GM19324 (cell line): ENCODE data around the gene MORN1.

Experiments
- ATAC-seq: cut with Tn5 transposase; IDR thresholded peaks from one replicate; pipeline ENCODE4 v1.9.1; 2021; ENCODE audit warnings: mild to moderate bottlenecking, moderate library complexity; ENCODE audit not compliant: unreplicated experiment, low FRiP score

The MORN1 gene

GRCh38 chr1:2324553-2325366 lies 66.6 kb downstream of the MORN1 start:
- no peak for ATAC-seq

- ATAC-seq, result no peak
Observed at GRCh38 chr1:2323451-2323974, 67.8 kb downstream of the MORN1 start.

GRCh38 chr1:2322581-2323211 lies 68.7 kb downstream of the MORN1 start:
- no peak for ATAC-seq

DNA sequence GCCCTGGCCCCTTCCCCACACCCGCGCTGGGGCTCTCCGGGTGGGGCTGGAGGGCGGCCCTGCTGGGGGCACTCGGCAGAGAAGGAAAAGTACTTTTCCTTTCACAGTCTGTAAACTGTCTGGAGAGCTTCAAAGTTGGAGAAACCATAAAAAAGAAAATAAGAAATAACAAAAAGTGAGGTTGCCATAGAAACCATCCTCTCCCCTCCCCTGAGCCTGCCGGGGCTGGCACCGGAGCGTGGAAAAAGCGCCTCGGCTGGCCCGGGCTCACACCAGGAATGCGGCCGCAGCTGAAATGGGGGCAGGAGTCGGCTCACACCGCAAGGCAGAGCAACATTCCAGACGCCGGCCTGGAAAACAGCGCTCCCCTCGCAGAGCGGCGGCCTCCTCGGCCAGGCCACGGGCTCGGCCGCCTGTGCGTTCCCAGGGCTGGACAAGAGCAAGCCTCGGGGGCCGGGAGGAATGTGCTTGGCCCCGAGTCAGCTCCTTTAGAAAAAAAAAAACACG lies 69.2 kb downstream of the MORN1 start:
- no peak for ATAC-seq

DNA sequence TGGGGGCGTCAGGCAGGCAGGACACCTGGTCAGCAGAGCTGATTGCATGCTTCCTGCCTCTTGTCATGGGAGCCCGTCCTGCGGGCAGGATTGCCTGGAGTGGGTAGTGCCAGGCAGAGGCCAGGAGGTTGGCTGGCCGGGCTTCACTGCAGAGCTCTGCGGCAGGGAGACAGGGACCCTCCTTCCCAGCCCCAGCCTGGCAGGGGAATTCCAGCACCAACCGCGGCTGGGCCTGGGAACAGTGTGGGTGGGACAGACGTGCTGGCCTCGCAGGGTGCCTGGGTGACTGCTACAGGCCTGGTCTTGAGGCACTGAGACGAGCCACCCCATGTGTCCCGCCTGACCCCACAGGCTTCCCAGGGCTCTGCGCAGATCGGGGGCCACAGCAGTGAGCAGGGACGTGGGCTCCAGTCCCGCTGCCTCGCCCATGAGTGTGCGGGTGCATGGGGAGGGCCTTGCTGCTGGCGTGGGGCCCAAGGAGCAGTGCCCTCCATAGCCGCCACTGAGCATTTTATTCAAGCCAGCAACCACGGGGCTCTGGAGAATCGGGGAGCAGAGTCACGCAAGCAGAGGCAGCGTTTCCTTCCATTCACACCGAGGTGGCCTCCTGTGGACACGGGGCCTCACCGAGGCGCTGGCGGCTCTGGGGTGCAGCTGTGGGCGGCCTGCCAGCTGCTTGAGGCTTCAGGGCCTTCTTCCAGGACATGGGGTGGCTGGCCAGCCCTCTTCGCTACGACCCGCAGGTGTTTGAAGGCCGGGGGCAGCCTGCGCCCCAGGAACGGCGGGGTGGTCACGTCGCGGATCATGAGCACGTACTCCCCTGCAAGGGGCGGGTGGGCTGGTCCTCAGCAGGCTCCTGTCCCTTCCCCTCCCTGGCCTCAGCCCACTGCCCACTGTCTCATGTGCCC lies 70.3 kb downstream of the MORN1 start:
- ATAC-seq, result no peak

GRCh38 chr1:2320006-2320405 lies 71.3 kb downstream of the MORN1 start:
- ATAC-seq, result no peak

DNA sequence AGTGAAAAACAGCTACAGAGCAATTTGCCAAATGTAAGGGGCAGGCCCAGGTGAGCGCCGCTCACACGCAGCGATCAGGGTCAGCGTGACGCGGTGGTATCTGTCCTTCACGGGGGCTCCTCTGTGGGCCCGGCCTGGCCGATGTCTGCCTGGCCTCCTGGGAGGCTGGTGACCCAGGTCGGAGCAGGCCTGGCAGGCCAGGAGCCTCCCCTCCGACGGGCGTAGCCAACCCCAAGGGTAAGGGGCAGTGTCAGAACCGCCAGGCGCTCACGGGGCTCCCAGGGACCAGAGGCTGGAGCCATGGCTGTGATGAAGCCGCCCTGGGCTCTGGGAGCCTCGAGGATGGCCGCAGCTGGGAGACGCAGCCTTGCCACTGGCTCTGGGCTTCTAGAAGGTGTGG lies 72.1 kb downstream of the MORN1 start:
- ATAC-seq, result no peak

- ATAC-seq, result no peak
Observed at GRCh38 chr1:2318314-2319278, 72.8 kb downstream of the MORN1 start.

- ATAC-seq, result no peak
Observed at GRCh38 chr1:2317230-2318065, 73.9 kb downstream of the MORN1 start.

GRCh38 chr1:2316451-2316961 lies 74.8 kb downstream of the MORN1 start:
- ATAC-seq, result no peak

GRCh38 chr1:2315674-2316450 lies 75.5 kb downstream of the MORN1 start:
- no peak for ATAC-seq

GRCh38 chr1:2314803-2315673 lies 76.3 kb downstream of the MORN1 start:
- no peak for ATAC-seq

- no peak for ATAC-seq
Observed at GRCh38 chr1:2314273-2314802, 77.0 kb downstream of the MORN1 start.

DNA sequence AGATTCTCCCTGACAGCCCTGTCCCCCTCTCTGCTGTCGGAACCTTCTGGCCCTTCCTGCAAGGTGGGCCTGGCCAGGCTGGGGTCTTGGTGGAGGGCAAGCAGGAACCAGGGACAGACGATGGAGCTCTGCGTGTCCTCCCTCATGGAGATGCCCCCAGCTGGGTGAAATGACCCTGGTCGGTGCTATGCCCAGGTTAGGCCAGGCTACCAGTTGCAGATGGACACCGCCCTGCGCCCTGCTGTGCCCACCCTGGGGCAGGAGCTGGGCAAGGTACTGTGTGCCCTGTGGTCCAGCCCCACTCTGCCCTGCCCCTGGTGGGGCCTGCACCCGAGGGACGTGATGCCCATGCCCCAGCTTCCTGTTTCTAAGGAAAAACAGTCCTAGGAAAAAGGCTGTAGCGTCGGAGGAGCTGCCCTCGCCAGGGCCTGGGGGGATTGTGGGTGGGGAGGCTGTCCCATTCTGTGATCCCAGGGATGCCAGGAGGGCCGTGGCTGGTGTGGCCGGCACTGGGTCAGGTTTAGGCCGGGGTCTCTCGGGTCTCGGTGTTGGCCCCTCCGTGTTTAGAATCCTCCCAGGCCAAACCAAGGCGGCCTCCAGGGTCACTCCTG lies 77.6 kb downstream of the MORN1 start:
- no peak for ATAC-seq

- no peak for ATAC-seq
Observed at GRCh38 chr1:2312515-2313301, 78.6 kb downstream of the MORN1 start.
